Duodenal mucosa (tissue), 2 donors: ENCODE measurements around the gene RGS19.

ENCODE experiments used
- H3K27ac ChIP-seq: one replicate; pipeline ENCODE4 v1.7.0; 2013; ENCODE audit warnings: low read depth, low read length
- H3K27me3 ChIP-seq, 2 donors: one replicate each; pipeline ENCODE4 v1.7.0; 2013; ENCODE audit warnings: low read length in 2 of 2, control low read depth in 1 of 2; ENCODE audit not compliant: insufficient read depth in 2 of 2, control insufficient read depth in 1 of 2
- H3K36me3 ChIP-seq, 2 donors: one replicate each; pipeline ENCODE4 v1.7.0; 2013; ENCODE audit warnings: low read length in 2 of 2, control low read depth in 1 of 2; ENCODE audit not compliant: insufficient read depth in 2 of 2, control insufficient read depth in 1 of 2
- H3K4me1 ChIP-seq, 2 donors: one replicate each; pipeline ENCODE4 v1.7.0; 2013; ENCODE audit warnings: low read length in 2 of 2, control low read depth in 1 of 2; ENCODE audit not compliant: insufficient read depth in 2 of 2, control insufficient read depth in 1 of 2
- H3K4me3 ChIP-seq, 2 donors: one replicate each; pipeline ENCODE4 v1.7.0; 2013; ENCODE audit warnings: low read length in 2 of 2, low read depth in 1 of 2
- H3K9ac ChIP-seq, 2 donors: one replicate each; pipeline ENCODE4 v1.7.0; 2013; ENCODE audit warnings: low read length in 2 of 2, low read depth in 1 of 2
- H3K9me3 ChIP-seq, 2 donors: one replicate each; pipeline ENCODE4 v1.7.0; 2013; ENCODE audit warnings: low read length in 2 of 2, control low read depth in 1 of 2; ENCODE audit not compliant: control insufficient read depth in 1 of 2

Gene RGS19

DNA sequence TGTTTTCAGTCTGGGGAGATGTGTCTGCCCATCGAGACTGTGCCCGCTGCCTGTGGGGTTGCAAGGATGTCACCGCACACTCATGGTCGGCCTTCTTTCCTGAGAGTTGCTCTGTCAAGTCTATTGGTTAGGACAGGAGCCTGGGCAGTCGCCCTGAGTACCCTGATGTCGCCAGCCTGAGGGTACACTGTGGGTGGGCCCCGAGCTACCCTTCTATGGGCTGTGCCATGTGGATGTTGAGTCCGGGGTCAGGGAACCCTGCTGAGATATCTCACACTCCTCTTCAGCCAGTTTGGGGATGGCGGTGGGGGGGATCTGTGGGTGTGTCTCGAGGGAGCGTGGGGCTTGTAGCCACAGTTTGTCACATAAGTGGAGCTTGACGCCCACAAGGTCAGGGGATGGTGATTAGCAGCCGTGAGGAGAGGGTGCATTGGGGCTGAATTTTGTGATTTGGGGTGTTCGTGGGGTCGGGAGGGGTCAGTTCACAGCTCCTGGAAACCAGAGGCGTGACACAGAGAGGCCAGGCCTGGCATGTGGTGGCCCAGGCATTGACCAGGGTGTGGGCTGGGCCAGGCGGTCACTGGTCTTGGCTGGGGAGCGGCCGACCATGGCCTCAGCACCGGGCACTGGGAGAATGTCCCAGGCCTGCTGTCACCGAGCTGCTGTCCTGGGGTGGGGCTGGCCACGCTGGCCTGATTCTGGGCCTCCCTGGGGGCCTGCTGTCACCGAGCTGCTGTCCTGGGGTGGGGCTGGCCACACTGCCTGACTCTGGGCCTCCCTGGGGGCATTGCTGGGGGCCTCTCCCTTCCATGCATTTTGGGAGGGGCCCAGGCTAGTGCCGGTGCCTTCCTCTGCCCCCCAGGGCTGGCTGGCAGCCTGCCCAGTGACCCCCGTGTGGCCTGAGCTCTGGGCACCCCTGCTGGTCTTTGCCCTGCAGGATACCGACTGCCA lies 29.7 kb upstream of the RGS19 start:
- Histone ChIP-seq H3K4me3 (no peak overlapping the region), H3K36me3 (no peaks in the 10 kb centered on the region), H3K9ac (no peak overlapping the region), H3K4me1 (no peaks in the 10 kb centered on the region), H3K27me3 (peaks cover under 1 to 8% of the 10 kb centered on the region in 2 donors), H3K9me3 (no peaks in the 10 kb centered on the region), H3K27ac (no peak overlapping the region)

DNA sequence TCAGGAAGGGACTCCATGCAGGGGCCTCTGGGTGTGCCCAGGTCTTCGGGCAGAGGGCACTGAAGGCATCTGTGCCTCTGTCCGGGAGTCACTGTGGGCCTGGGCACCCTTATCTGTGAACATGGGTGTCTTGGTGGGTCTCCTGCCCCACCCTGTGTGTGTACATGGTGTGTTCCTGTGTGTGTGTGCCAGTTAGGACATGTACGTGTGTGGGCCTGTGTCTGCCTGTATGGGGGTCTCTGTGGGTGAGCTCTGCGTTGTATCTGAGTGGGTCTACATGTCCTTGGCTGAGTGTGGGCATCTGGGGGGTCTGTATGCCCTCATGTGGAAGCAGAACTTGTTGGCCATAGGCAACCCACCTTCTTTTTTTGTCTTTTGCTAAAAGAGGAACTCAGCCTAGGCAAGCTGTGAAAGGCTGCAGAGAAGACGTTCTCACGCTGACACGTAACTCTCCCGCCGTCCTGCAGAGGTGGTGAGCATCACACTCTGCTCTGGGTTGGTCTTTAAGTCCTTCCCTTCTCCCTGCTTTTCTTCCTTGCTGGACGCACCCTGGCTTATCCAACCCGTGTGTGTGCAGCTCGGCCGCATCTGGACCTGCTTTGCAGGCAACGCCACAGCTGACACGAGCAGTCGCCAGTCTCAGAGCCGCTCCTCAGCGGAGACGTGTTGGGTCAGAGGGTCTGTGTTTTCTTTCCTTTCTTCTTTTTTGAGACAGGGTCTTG lies 28.6 kb upstream of the RGS19 start:
- H3K36me3 ChIP-seq: no peaks in the 10 kb centered on the region
- no peaks in the 10 kb centered on the region for H3K4me1 ChIP-seq
- H3K9ac ChIP-seq: no peak overlapping the region
- H3K27ac ChIP-seq: no peak overlapping the region
- H3K27me3 ChIP-seq: peaks cover 7 to 9% of the 10 kb centered on the region in 2 donors
- no peak overlapping the region for H3K4me3 ChIP-seq
- no peaks in the 10 kb centered on the region for H3K9me3 ChIP-seq

DNA sequence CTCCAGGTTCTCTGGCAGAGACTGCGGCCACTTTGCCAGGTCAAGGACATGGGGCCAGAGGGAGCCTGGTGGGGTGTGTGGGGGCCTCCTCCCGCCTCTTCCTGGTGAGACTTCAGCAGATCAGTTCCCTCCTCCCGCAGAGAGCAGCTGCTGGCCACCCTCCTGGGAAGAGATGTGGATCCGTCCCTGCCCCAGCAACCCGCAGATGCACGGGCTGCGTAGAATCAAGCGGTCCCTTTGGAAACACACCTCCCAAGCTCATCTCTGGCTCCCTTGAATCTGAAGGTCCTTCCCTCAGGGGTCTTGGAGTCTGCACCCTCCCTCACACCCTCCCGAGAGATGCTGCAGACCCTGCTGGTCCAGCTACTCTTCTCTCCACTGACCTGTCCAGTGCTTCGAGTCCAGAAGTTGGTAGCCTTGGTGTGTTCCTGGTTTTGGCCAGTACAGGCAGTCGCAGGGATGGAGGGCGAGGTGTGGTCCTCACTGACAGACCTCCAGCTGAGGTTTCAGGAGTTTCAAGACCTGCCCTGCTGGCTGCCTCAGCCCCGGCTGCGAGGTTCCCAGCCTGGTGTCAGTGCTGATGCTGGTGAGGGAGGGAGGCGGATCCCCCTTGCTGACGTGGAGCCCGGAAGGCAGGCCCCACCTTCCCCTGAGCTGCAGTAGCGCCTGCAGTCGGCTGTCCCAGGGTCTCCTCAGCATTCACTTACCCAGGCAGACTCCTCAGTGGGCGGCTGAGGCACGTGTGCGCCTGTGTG lies 27.8 kb upstream of the RGS19 start, which contains the start of gene NPBWR2:
TSS of gene NPBWR2 (minus strand) at position 585 of the 755 bp plus-strand sequence. CDS start 734 bp downstream, outside the sequence.
- Histone ChIP-seq H3K36me3 (no peaks in the 10 kb centered on the region), H3K4me3 (no peak within 1 kb of the TSS), H3K4me1 (no peaks in the 10 kb centered on the region), H3K27ac (no peak within 1 kb of the TSS), H3K27me3 (peaks cover 10 to 12% of the 10 kb centered on the region in 2 donors), H3K9ac (no peak within 1 kb of the TSS), H3K9me3 (no peaks in the 10 kb centered on the region)

- H3K27ac ChIP-seq: no peak overlapping the region
- H3K4me3 ChIP-seq: no peak overlapping the region
- no peaks in the 10 kb centered on the region for H3K9me3 ChIP-seq
- H3K9ac ChIP-seq: no peak overlapping the region
- no peaks in the 10 kb centered on the region for H3K36me3 ChIP-seq
- H3K27me3 ChIP-seq: peaks cover 16 to 19% of the 10 kb centered on the region in 2 donors
- H3K4me1 ChIP-seq: no peaks in the 10 kb centered on the region
Observed at GRCh38 chr20:64106435-64106961, 27.2 kb upstream of the RGS19 start.

DNA sequence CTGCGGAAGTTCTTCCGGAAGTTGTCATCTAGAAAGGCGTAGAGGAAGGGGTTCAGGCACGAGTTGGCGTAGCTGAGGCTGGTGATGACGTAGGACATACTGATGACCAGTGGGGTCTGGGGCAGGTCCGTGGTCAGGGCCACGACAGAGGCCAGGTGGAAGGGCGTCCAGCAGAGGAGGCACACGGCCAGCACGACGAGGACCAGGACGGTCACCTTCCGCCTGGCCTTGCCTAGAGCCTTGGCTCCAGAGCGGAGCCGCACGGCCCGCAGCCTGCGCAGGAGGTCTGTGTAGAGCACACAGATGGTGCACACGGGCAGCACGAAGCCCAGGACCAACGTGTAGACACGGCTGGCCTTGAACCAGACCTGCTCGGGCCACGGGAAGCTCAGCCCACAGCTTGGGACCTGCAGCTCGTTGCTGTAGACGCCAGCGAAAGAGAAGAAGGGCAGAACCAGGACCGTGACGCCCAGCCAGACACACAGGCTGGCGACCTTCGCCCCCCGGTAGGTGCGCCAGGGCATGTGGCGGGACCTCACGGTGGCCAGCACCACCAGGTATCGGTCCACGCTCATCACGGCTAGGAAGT lies 26.6 kb upstream of the RGS19 start:
- H3K4me3 ChIP-seq: no peak overlapping the region
- no peak overlapping the region for H3K9ac ChIP-seq
- no peak overlapping the region for H3K27ac ChIP-seq
- H3K9me3 ChIP-seq: no peaks in the 10 kb centered on the region
- no peaks in the 10 kb centered on the region for H3K4me1 ChIP-seq
- H3K27me3 ChIP-seq: peaks cover 21 to 23% of the 10 kb centered on the region in 2 donors
- no peaks in the 10 kb centered on the region for H3K36me3 ChIP-seq

GRCh38 chr20:64104667-64105451 lies 25.5 kb upstream of the RGS19 start:
- H3K9me3 ChIP-seq: no peaks in the 10 kb centered on the region
- H3K36me3 ChIP-seq: no peaks in the 10 kb centered on the region
- H3K4me3 ChIP-seq: no peak overlapping the region
- peaks cover 23 to 31% of the 10 kb centered on the region in 2 donors for H3K27me3 ChIP-seq
- H3K27ac ChIP-seq: no peak overlapping the region
- no peak overlapping the region for H3K9ac ChIP-seq
- H3K4me1 ChIP-seq: no peaks in the 10 kb centered on the region

- no peak overlapping the region for H3K4me3 ChIP-seq
- no peak overlapping the region for H3K27ac ChIP-seq
- no peaks in the 10 kb centered on the region for H3K4me1 ChIP-seq
- H3K36me3 ChIP-seq: no peaks in the 10 kb centered on the region
- no peaks in the 10 kb centered on the region for H3K9me3 ChIP-seq
- no peak overlapping the region for H3K9ac ChIP-seq
- H3K27me3 ChIP-seq: peaks cover 23 to 31% of the 10 kb centered on the region in 2 donors
Observed at GRCh38 chr20:64103871-64104666, 24.8 kb upstream of the RGS19 start.

DNA sequence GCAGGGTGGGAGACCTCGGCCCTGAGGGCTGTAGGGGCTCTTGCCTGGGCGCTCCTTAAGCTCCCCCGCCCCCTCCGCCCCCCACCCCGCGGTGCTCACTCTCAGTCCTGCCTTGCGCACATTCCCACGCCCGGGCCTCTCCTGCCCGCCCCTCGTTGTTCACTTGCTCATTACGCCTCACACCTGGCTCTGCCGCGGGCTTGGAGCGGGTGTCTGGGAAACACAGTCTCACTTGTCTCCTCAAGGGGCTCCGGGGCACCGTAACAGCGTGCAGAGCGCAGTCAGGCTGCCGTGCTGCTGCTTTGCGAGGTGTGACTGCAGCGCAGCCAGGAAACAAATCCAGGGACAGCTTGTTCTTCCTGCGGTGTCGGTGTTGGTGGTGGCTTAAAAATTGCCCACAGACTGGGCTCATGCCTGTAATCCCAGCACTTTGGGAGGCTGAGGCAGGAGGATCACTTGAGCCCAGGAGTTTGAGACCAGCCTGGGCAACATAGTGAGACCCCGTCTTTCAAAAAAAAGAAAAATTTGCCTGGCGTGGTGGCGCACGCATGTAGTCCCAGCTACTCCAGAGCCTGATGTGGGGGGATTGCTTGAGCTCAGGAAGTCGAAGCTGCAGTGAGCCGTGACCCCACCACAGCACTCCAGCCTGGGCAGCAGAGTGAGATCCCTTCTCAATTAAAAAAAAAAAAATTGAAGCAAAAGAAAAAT lies 23.5 kb upstream of the RGS19 start:
- Histone ChIP-seq H3K4me3 (no peak overlapping the region), H3K27me3 (peaks cover 23 to 31% of the 10 kb centered on the region in 2 donors)

More for the DNA sequence above, 23.5 kb upstream of the RGS19 start:
- H3K9me3 ChIP-seq: no peaks in the 10 kb centered on the region
- no peak overlapping the region for H3K27ac ChIP-seq
- no peaks in the 10 kb centered on the region for H3K4me1 ChIP-seq
- peaks cover 0 to 3% of the 10 kb centered on the region in 2 donors for H3K36me3 ChIP-seq
- H3K9ac ChIP-seq: no peak overlapping the region
